ENCODE data around the gene EN1. TPM values are rescaled to one million over a fixed set of nuclear protein-coding genes. Genes with fewer than 3 reads are reported as not detected.

Gene EN1
- total RNA-seq, result not detected

DNA sequence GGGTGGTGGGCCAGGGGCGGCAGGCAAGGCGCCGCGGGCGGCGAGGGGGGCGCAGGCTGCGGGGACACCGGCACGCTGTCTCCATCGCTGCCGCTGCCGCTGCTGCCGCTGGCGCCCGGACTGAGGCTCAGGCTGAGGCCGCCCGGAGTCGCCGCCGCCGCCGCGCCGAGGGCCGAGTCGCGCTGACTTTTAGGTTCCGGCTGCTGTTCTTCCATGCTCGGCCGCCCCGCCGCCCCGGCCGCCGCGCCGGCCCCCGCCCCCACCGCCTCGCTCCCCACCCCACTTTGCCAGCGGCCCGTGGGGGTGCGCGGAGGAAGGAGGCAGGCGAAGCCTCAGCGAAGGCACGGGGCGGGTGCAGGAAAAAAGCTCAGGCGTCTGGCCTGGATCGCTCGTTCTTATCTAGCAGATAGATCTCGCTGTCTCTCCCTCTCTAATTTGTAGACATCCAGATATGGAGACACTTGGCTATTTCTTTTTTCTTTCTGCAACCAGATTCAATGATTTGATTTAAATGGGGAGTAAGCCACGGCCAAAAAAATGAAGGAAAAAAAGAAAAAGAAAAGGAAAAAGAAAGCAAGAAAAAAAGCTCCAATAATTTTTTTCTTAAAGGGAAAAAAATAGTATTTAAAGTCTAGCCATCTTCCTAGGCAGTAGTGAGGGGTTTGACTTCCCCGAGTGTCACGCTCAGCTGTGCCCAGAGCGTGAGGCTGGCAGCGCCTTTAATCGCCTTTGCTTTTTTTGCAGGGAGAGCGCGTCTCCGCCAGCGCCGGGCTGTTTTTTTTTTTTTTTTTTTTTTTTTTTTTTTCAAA is at the start of gene EN1:
EN1 (minus strand) TSS at position 696 of the 809 bp plus-strand sequence; CDS start at position 215, 481 bp downstream.

Other genes with a start within 250 kb of the EN1 start
- gene MARCO, start 94.5 kb upstream of the EN1 start, total RNA-seq, result not detected